ENCODE results near the gene MYL7. TPM values are rescaled to one million over a fixed set of nuclear protein-coding genes. Genes with fewer than 3 reads are reported as not detected.

MYL7 gene
- total RNA-seq, 2 experiments from 2014 or later, result not detected

DNA sequence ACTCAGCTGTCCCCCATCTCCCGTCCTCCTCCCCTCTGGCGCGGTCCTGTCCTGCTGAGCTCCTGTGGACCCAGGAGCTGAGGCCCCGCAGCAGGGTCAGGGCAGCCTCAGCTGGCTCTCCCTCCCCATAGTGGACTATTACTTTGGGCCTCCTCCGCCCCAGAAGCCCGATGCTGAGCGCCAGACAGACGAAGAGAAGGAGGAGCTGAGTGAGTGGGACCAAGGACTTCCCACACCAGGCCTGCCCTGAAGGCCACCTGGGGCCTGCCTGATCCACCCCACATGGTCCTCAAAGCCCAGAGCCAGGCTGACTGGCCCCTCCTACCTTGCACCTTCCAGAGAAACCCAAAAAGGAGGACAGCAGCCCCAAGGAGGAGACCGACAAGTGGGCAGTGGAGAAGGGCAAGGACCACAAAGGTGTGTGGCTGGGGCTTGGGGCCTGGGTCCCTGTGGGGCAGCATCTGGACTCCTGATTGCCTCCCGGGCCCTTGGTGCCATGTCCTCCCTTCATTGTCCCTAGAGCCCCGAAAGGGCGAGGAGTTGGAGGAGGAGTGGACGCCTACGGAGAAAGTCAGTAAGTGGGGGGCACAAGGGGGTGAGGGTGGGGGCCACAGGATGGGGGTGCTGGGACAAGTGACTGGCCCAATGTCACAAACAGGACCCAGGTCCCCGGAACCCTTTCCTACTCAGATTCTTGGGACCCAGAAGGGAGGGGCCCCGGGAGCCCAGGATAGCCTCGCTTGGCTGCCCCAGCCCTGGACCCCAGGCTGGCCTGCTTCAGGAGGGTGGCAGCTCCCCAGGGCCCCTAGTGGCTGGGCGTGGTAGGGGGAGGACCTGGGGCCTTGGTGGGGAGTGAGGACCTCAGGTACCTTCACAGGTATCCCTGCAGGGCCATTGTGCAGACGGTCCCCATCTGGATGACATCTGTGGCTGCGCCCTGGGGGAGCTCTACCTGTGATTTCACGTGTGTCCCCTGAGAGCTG is 32.1 kb downstream of the MYL7 start:
- Histone ChIP-seq H2AFZ (ENCODE audit: low read length) (no peak overlapping the region), H3K4me1 (ENCODE audit: insufficient read depth, low read length, poor library complexity, severe bottlenecking) (peaks cover 31% of the 10 kb centered on the region), H4K20me1 (ENCODE audit: insufficient read depth, low read length) (no peaks in the 10 kb centered on the region), H3K9me3 (ENCODE audit: low read length) (no peaks in the 10 kb centered on the region), H3K36me3 (ENCODE audit: insufficient read depth, low read length) (peaks cover 33% of the 10 kb centered on the region), H3K4me3 (ENCODE audit: low read depth, low read length, poor library complexity, severe bottlenecking) (no peak overlapping the region), H3K79me2 (ENCODE audit: insufficient read depth, low read depth, low read length) (no peaks in the 10 kb centered on the region), H3K9me2 (ENCODE audit: insufficient read depth, low read length) (no peaks in the 10 kb centered on the region), H3K27ac (ENCODE audit: low read depth, low read length, poor library complexity, severe bottlenecking) (no peak overlapping the region), H3K4me2 (ENCODE audit: low read length) (no peak overlapping the region)
- BruUV-seq (replicated peaks), result no TSS peak
- DNase-seq (ENCODE audit: low spot score), result no peak
- CTCF ChIA-PET (ENCODE audit: unreplicated experiment), result no interaction called here
- TF ChIP-seq, protein P1, sequence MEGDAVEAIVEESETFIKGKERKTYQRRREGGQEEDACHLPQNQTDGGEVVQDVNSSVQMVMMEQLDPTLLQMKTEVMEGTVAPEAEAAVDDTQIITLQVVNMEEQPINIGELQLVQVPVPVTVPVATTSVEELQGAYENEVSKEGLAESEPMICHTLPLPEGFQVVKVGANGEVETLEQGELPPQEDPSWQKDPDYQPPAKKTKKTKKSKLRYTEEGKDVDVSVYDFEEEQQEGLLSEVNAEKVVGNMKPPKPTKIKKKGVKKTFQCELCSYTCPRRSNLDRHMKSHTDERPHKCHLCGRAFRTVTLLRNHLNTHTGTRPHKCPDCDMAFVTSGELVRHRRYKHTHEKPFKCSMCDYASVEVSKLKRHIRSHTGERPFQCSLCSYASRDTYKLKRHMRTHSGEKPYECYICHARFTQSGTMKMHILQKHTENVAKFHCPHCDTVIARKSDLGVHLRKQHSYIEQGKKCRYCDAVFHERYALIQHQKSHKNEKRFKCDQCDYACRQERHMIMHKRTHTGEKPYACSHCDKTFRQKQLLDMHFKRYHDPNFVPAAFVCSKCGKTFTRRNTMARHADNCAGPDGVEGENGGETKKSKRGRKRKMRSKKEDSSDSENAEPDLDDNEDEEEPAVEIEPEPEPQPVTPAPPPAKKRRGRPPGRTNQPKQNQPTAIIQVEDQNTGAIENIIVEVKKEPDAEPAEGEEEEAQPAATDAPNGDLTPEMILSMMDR (conservative IDR thresholded peaks at IDR 0.05; ENCODE audit: low read length), result peak; percentile 59
- no peak for TF ChIP-seq EZH2phosphoT487 (IDR thresholded peaks at IDR 0.05; ENCODE audit: borderline replicate concordance, low read depth, low read length)
- intact Hi-C loops (cut with micrococcal nuclease; ENCODE audit: unreplicated experiment), result no loop called here
- POLR2A ChIA-PET, result no interaction called here

GRCh38 chr7:44107961-44108767 is 33.0 kb downstream of the MYL7 start:
- DNase-seq (ENCODE audit: low spot score), result no peak
- peaks cover 38% of the 10 kb centered on the region for H3K4me1 ChIP-seq (ENCODE audit: insufficient read depth, low read length, poor library complexity, severe bottlenecking)
- H3K27ac ChIP-seq (ENCODE audit: low read depth, low read length, poor library complexity, severe bottlenecking), result no peak overlapping the region
- no peaks in the 10 kb centered on the region for H3K79me2 ChIP-seq (ENCODE audit: insufficient read depth, low read depth, low read length)
- ChIA-PET CTCF (ENCODE audit: unreplicated experiment) (no interaction called here), POLR2A (no interaction called here)
- intact Hi-C loops (cut with micrococcal nuclease; ENCODE audit: unreplicated experiment), result no loop called here
- H3K9me2 ChIP-seq (ENCODE audit: insufficient read depth, low read length), result no peaks in the 10 kb centered on the region
- H2AFZ ChIP-seq (ENCODE audit: low read length), result no peak overlapping the region
- H3K9me3 ChIP-seq (ENCODE audit: low read length), result no peaks in the 10 kb centered on the region
- no peaks in the 10 kb centered on the region for H4K20me1 ChIP-seq (ENCODE audit: insufficient read depth, low read length)
- TF ChIP-seq, protein P1 (conservative IDR thresholded peaks at IDR 0.05; ENCODE audit: low read length), result no peak
- no peak for TF ChIP-seq EZH2phosphoT487 (IDR thresholded peaks at IDR 0.05; ENCODE audit: borderline replicate concordance, low read depth, low read length)
- BruUV-seq (replicated peaks), result no TSS peak
- no peak overlapping the region for H3K4me2 ChIP-seq (ENCODE audit: low read length)
- H3K36me3 ChIP-seq (ENCODE audit: insufficient read depth, low read length), result peaks cover 25% of the 10 kb centered on the region
- no peak overlapping the region for H3K4me3 ChIP-seq (ENCODE audit: low read depth, low read length, poor library complexity, severe bottlenecking)
